HepG2 (cell line): ENCODE measurements around the gene NDST1. TPM values are rescaled to one million over a fixed set of nuclear protein-coding genes. Genes with fewer than 3 reads are reported as not detected.

Experiments
- CEBPG ChIP-seq: IDR thresholded peaks from 2 replicates; pipeline ENCODE4 v1.6.1; 2016
- ETV6 ChIP-seq: sonication (generic); formaldehyde crosslinking; conservative IDR thresholded peaks from 2 replicates; pipeline ENCODE4 v1.4.0; 2020; ENCODE audit warnings: missing genetic modification reagents
- FLYWCH1 ChIP-seq: sonication (generic); formaldehyde crosslinking; IDR thresholded peaks from 2 replicates; pipeline ENCODE4 v1.8.1; 2023; ENCODE audit warnings: mild to moderate bottlenecking, missing genetic modification reagents
- KAT7 ChIP-seq: IDR thresholded peaks from 2 replicates; pipeline ENCODE4 v1.6.1; 2018; ENCODE audit warnings: borderline replicate concordance, missing compliant biosample characterization
- KLF13 ChIP-seq: sonication (generic); formaldehyde crosslinking; IDR thresholded peaks from 2 replicates; pipeline ENCODE4 v1.4.0; 2020; ENCODE audit warnings: mild to moderate bottlenecking, missing genetic modification reagents
- KLF16 ChIP-seq, 2 experiments: sonication (generic) in 1 of 2; formaldehyde crosslinking in 1 of 2; IDR thresholded peaks; 2 replicates each; pipeline versions ENCODE4 v1.6.1 to v1.8.0; 2016 to 2023; ENCODE audit warnings: missing genetic modification reagents in 2 of 2, missing compliant biosample characterization in 1 of 2
- MAFG ChIP-seq: sonication (generic); formaldehyde crosslinking; IDR thresholded peaks from 2 replicates; pipeline ENCODE4 v1.5.1; 2020; ENCODE audit warnings: mild to moderate bottlenecking, missing genetic modification reagents
- PHF20 ChIP-seq: sonication (generic); formaldehyde crosslinking; IDR thresholded peaks from 2 replicates; pipeline ENCODE4 v1.5.0; 2020; ENCODE audit warnings: mild to moderate bottlenecking, missing genetic modification reagents
- PLRG1 ChIP-seq: fragments of 450-650 bp; conservative IDR thresholded peaks from 2 replicates; pipeline ENCODE4 v1.6.1; 2016
- SOX13 ChIP-seq, 3 experiments: fragments of 450-650 bp in 1 of 3; sonication (generic) in 1 of 3; formaldehyde crosslinking in 1 of 3; IDR thresholded peaks in 2 of 3; conservative IDR thresholded peaks in 1 of 3; 2 replicates each; pipeline versions ENCODE4 v1.5.0 to v1.6.1; 2016 to 2020; ENCODE audit warnings: antibody characterized with exemption in 1 of 3, mild to moderate bottlenecking in 1 of 3, missing compliant biosample characterization in 1 of 3, missing genetic modification reagents in 1 of 3, moderate library complexity in 1 of 3
- SRSF4 ChIP-seq: fragments of 200-400 bp; formaldehyde crosslinking; IDR thresholded peaks from one replicate; pipeline ENCODE4 v1.6.1; 2018; ENCODE audit warnings: mild to moderate bottlenecking, low read depth, low read length, moderate library complexity; ENCODE audit not compliant: poor library complexity, severe bottlenecking
- TBX2 ChIP-seq: sonication (generic); formaldehyde crosslinking; IDR thresholded peaks from 2 replicates; pipeline ENCODE4 v1.5.0; 2020; ENCODE audit warnings: missing genetic modification reagents, mild to moderate bottlenecking, borderline replicate concordance
- ZFP62 ChIP-seq: sonication (generic); formaldehyde crosslinking; IDR thresholded peaks from 2 replicates; pipeline ENCODE4 v1.4.0; 2020; ENCODE audit warnings: missing genetic modification reagents
- ZNF496 ChIP-seq: sonication (generic); formaldehyde crosslinking; IDR thresholded peaks from 2 replicates; pipeline ENCODE4 v1.8.1; 2023; ENCODE audit warnings: mild to moderate bottlenecking, moderate library complexity, missing genetic modification reagents; ENCODE audit not compliant: insufficient replicate concordance
- ZNF616 ChIP-seq: sonication (generic); formaldehyde crosslinking; IDR thresholded peaks from 2 replicates; pipeline ENCODE4 v1.5.0; 2020; ENCODE audit warnings: low read depth, mild to moderate bottlenecking, missing genetic modification reagents
- ZNF678 ChIP-seq: sonication (generic); formaldehyde crosslinking; IDR thresholded peaks from 2 replicates; pipeline ENCODE4 v1.4.0; 2020; ENCODE audit warnings: mild to moderate bottlenecking, missing genetic modification reagents
- ZNF737 ChIP-seq: sonication (generic); formaldehyde crosslinking; IDR thresholded peaks from 2 replicates; pipeline ENCODE4 v1.5.0; 2020; ENCODE audit warnings: missing genetic modification reagents, mild to moderate bottlenecking, borderline replicate concordance
- ZNF772 ChIP-seq: sonication (generic); formaldehyde crosslinking; IDR thresholded peaks from 2 replicates; pipeline ENCODE4 v1.5.0; 2020; ENCODE audit warnings: mild to moderate bottlenecking, missing genetic modification reagents
- ZNF792 ChIP-seq: IDR thresholded peaks from 2 replicates; pipeline ENCODE4 v1.6.1; 2016
- ZNF891 ChIP-seq: sonication (generic); formaldehyde crosslinking; IDR thresholded peaks from 2 replicates; pipeline ENCODE4 v1.5.0; 2020; ENCODE audit warnings: mild to moderate bottlenecking, missing genetic modification reagents
- polyA plus RNA-seq, 8 experiments: library from polyadenylated mRNA; depleted of rRNA in 3 of 8; stranded (reverse) in 7 of 8; unstranded in 1 of 8; fragments of >200 nt; fragmentation: Illumina TruSeq in 4 of 8; extraction: Trizol in 4 of 8; gene quantifications; 2 replicates each; pipeline versions ENCODE4 v1.2.1 to v1.2.3, GENCODE V29; 2011 to 2016; ENCODE audit warnings: low read depth in 4 of 8, missing spikeins in 1 of 8, mixed read lengths in 1 of 8; ENCODE audit not compliant: insufficient read depth in 1 of 8
- total RNA-seq, 5 experiments: library from RNA; depleted of rRNA; stranded (reverse); fragments of >200 nt; fragmentation: Illumina TruSeq; extraction: Trizol; gene quantifications; 2 replicates each; pipeline ENCODE4 v1.2.3, GENCODE V29; 2016; ENCODE audit warnings: low read depth in 1 of 5
- TF ChIP-seq, protein P1 (sequence below): conservative IDR thresholded peaks from 2 replicates; pipeline ENCODE4 v1.6.1; 2018; ENCODE audit warnings: missing genetic modification reagents
- TF ChIP-seq, protein P2 (sequence below): IDR thresholded peaks from 2 replicates; pipeline ENCODE4 v1.6.1; 2016; ENCODE audit warnings: mild to moderate bottlenecking, missing biosample characterization, missing genetic modification reagents
- TF ChIP-seq, protein P3 (sequence below): sonication (generic); formaldehyde crosslinking; IDR thresholded peaks from 2 replicates; pipeline ENCODE4 v1.5.0; 2020; ENCODE audit warnings: mild to moderate bottlenecking, missing genetic modification reagents, borderline replicate concordance
- TF ChIP-seq, protein P4 (sequence below): sonication (generic); formaldehyde crosslinking; IDR thresholded peaks from 2 replicates; pipeline ENCODE4 v1.4.0; 2020; ENCODE audit warnings: missing genetic modification reagents, borderline replicate concordance
- TF ChIP-seq, protein P5 (sequence below): sonication (generic); formaldehyde crosslinking; IDR thresholded peaks from 2 replicates; pipeline ENCODE4 v1.5.0; 2020; ENCODE audit warnings: missing genetic modification reagents, mild to moderate bottlenecking, borderline replicate concordance

Gene NDST1
- total and polyA plus RNA-seq, 2 of the 13 experiments (the other 11 are each of a cell fraction or from before 2014, with no cell fraction given) = 23.8 to 26.2 TPM

DNA sequence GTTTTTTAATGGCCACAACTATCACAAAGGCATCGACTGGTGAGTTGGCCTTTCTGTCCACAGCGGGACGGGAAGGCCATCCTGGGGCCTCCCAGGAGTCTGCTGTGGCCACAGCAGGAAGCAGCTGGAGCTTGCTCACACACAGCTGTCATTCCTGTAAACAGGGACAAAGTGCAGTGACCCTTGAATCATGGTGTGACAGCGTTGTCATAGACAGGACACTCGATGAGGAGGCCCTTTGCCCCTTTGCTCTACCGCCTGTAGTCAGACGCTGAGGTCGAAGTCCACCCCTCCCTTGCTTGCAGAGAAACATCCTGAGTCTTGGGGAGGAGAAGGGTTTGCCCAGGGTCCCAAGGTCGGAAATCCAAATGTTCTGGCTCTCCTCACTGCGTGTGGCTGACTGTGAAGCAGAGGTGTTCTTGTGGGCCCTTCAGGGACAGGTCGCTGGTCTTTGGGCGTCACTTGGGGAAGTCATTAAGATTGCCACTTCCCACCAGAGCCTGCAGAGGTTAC lies 35.1 kb downstream of the NDST1 start (continued):
- TF ChIP-seq, protein P1, sequence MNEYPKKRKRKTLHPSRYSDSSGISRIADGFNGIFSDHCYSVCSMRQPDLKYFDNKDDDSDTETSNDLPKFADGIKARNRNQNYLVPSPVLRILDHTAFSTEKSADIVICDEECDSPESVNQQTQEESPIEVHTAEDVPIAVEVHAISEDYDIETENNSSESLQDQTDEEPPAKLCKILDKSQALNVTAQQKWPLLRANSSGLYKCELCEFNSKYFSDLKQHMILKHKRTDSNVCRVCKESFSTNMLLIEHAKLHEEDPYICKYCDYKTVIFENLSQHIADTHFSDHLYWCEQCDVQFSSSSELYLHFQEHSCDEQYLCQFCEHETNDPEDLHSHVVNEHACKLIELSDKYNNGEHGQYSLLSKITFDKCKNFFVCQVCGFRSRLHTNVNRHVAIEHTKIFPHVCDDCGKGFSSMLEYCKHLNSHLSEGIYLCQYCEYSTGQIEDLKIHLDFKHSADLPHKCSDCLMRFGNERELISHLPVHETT (CRISPR knock-in tag) = peak; percentile 66; the same call in 1 of the 2 replicates
- TF ChIP-seq PHF20 (CRISPR knock-in tag) (no peak), CEBPG (CRISPR knock-in tag) (peak; percentile 84), KAT7 (0 out of 2 replicates have a peak, but pooled peaks have one; percentile 57), ZNF678 (CRISPR knock-in tag) (no peak), ZNF737 (CRISPR knock-in tag) (no peak), MAFG (CRISPR knock-in tag) (no peak), TBX2 (CRISPR knock-in tag) (peak; percentile 99), FLYWCH1 (CRISPR knock-in tag) (peak; percentile 54; the same call in 1 of the 2 replicates), SRSF4 (no peak), ZNF772 (CRISPR knock-in tag) (peak; percentile 94), ZNF891 (CRISPR knock-in tag) (peak; percentile 59), KLF13 (CRISPR knock-in tag) (no peak), SOX13 (IDR thresholded peaks at IDR 0.05) (peak; percentile 92), SOX13 (CRISPR knock-in tag; conservative IDR thresholded peaks at IDR 0.05 in 1 of 2, IDR thresholded peaks at IDR 0.05 in 1 of 2) (peak in 1 of 2 experiments; percentile 96; a peak in 2 of 4 replicates), KLF16 (CRISPR knock-in tag; IDR thresholded peaks at IDR 0.05) (peak in 1 of 2 experiments; percentile 97; a peak in 2 of 4 replicates), ZNF496 (CRISPR knock-in tag) (no peak), ETV6 (CRISPR knock-in tag) (peak; percentile 84), ZNF616 (CRISPR knock-in tag) (peak; percentile 65; the same call in 1 of the 2 replicates), PLRG1 (no peak), ZFP62 (no peak), ZNF792 (CRISPR knock-in tag) (peak; percentile 98)
- TF ChIP-seq, protein P2, sequence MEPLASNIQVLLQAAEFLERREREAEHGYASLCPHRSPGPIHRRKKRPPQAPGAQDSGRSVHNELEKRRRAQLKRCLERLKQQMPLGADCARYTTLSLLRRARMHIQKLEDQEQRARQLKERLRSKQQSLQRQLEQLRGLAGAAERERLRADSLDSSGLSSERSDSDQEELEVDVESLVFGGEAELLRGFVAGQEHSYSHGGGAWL = peak; percentile 59; the same call in 1 of the 2 replicates
- TF ChIP-seq, protein P3, sequence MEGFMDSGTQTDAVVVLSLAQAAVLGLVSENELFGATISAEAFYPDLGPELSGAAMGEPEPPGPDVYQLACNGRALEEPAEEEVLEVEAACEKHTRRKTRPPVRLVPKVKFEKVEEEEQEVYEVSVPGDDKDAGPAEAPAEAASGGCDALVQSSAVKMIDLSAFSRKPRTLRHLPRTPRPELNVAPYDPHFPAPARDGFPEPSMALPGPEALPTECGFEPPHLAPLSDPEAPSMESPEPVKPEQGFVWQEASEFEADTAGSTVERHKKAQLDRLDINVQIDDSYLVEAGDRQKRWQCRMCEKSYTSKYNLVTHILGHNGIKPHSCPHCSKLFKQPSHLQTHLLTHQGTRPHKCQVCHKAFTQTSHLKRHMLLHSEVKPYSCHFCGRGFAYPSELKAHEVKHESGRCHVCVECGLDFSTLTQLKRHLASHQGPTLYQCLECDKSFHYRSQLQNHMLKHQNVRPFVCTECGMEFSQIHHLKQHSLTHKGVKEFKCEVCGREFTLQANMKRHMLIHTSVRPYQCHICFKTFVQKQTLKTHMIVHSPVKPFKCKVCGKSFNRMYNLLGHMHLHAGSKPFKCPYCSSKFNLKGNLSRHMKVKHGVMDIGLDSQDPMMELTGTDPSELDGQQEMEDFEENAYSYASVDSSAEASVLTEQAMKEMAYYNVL (CRISPR knock-in tag) = peak; percentile 98
- TF ChIP-seq, protein P4, sequence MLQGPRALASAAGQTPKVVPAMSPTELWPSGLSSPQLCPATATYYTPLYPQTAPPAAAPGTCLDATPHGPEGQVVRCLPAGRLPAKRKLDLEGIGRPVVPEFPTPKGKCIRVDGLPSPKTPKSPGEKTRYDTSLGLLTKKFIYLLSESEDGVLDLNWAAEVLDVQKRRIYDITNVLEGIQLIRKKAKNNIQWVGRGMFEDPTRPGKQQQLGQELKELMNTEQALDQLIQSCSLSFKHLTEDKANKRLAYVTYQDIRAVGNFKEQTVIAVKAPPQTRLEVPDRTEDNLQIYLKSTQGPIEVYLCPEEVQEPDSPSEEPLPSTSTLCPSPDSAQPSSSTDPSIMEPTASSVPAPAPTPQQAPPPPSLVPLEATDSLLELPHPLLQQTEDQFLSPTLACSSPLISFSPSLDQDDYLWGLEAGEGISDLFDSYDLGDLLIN (CRISPR knock-in tag) = 0 out of 2 replicates have a peak, but pooled peaks have one; percentile 30
- TF ChIP-seq, protein P5, sequence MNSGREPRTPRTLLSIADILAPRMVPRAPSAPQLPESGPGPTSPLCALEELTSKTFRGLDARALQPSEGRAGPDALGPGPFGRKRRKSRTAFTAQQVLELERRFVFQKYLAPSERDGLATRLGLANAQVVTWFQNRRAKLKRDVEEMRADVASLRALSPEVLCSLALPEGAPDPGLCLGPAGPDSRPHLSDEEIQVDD = no peak
